ENCODE data around the gene TERT. TPM values are rescaled to one million over a fixed set of nuclear protein-coding genes. Genes with fewer than 3 reads are reported as not detected.

Gene TERT
- total RNA-seq, 1 experiment from 2014 or later: 0.42 TPM

GRCh38 chr5:1255081-1255561, 39.7 kb downstream of the TERT start:
- no peak for DNase-seq (ENCODE audit: low read depth, low spot score)
- in situ Hi-C loops (cut with HindIII; ENCODE audit: low pct_unique_long_range_greater_than_20kb, low sequenced_read_pairs): no loop called here

GRCh38 chr5:1254196-1254595, 40.7 kb downstream of the TERT start:
- in situ Hi-C loops (cut with HindIII; ENCODE audit: low pct_unique_long_range_greater_than_20kb, low sequenced_read_pairs): no loop called here

DNA sequence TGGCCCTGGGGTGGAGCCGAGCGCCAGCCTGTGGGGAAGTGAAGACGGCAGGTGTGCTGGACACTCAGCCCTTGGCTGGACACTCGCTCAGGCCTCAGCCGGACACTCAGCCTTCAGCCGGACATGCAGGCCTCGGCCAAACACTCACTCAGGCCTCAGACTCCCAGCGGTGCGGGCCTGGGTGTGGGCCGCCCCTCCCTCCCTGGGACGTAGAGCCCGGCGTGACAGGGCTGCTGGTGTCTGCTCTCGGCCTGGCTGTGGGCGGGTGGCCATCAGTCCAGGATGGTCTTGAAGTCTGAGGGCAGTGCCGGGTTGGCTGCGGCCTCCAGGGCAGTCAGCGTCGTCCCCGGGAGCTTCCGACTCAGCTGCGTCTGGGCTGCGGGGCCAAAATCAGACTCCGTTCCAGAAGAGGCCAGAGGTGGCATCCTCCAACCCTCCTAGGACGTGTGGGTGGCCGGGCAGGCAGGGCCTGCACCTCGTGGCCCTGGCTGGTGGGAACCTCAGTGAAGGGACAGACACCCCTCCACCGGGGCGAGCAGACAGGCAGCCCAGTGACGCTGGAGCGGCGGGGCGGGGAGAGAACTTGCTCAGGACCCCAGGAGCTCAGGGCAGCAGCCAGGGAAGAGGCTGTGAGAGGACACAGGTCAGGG, 41.3 kb downstream of the TERT start:
- no peak for DNase-seq (ENCODE audit: low read depth, low spot score)
- in situ Hi-C loops (cut with HindIII; ENCODE audit: low pct_unique_long_range_greater_than_20kb, low sequenced_read_pairs): no loop called here

More at GRCh38 chr5:1254196-1254595, 40.7 kb downstream of the TERT start:
- DNase-seq (ENCODE audit: low read depth, low spot score): no peak

DNA sequence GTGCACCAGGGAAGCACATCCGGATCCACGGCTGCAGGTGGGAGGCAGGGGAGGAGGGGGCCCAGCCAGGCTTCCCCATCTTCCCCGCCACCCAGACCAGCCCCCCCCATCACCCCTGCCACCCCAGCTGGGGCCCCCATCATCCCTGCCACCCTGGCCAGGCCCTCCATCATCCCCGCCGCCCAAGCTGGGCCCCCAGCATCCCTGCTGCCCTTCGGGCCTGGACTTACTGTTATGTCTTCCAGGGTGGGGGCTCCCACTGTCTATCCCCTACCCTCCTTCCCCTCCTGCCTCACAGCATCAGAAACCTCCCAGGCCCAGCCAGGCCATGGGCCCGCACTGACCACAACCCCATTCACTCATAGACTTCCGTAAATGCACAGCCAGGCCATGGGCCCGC, 42.2 kb downstream of the TERT start:
- in situ Hi-C loops (cut with HindIII; ENCODE audit: low pct_unique_long_range_greater_than_20kb, low sequenced_read_pairs): no loop called here
- DNase-seq (ENCODE audit: low read depth, low spot score): no peak

DNA sequence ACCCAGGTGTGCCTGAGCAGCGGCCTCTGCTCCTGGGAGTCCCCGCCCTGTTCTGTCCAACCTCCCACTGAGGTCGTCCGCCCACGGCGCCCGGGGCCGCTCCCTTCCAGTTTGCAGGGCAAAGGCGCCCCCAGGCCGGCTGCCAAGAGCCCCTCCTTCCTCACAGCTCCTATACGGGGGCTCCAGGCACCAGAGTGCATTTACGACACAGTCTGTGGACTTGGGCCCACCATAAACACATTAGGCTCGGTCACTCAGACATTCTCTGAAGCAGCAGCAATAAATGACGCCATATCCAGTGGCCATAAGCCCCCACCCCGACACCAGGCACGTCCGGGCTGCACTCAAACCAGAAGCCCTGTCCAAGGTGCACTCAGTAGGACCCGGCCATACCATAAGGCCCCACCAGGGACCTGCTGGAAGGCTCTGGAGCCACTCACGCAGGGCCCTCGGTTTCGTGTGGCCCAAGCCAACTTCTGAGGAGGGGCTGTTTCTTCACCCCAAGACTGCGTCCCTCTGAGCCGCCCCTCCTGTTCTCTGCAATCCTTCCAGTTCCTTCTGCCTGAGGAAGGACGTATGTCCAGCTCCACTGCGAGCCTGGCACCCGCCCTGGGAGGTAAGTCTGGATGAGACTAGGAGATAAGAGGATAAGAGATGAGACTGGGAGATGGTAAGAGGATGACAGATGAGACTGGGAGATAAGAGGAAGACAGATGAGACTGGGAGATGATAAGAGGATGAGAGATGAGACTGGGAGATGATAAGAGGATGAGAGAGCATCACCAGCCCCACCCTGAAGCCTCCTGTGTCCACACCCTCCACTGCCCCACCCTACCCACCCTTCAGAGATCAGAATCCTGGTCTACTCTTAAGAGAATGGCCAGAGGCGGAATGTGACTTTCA, 42.9 kb downstream of the TERT start:
- no peak for DNase-seq (ENCODE audit: low read depth, low spot score)
- in situ Hi-C loops (cut with HindIII; ENCODE audit: low pct_unique_long_range_greater_than_20kb, low sequenced_read_pairs): no loop called here

DNA sequence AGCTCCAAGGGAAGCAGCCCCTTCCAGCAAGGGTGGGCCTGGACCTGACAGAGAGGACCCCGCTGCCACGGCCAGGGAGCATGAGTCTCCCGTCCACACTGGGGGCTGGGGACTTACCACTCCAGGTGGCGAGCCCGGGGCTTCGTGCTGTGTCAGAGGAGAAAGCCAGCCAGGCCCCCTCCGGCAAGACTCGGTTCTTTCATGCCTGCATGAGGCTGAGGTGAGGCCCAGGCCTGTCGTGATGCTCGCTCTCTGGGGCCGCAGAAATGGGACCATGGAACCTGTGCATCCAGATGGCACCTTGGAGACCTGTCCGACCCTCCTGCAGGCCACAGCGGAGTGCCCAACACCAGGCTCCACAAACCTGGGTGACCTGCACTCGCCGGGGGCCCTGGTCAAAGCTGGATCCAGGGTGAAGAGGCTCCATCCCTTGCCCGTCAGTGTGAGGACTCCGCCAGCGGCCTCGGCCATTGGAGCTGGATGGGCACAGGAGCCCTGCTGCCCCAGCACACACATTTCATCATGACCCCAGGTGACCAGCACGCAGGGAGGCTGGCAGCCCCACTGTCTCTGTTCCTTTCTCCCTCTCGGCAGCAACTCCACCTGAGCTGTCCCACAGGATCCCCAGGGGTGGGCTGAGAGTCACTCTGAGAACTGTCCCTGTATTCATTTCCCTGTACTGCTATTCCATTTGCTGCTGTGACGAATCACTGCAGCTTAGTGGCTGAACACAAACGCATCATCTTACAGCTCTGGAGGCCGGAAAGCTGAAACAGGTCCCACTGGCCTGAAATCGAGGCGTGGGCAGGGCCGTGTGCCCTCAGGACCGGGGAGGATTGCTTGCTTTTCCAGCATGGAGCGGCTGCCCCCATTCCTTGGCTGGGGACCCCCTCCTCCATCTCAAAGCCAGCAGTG, 45.2 kb downstream of the TERT start:
- DNase-seq (ENCODE audit: low read depth, low spot score): no peak
- in situ Hi-C loops (cut with HindIII; ENCODE audit: low pct_unique_long_range_greater_than_20kb, low sequenced_read_pairs): no loop called here

DNA sequence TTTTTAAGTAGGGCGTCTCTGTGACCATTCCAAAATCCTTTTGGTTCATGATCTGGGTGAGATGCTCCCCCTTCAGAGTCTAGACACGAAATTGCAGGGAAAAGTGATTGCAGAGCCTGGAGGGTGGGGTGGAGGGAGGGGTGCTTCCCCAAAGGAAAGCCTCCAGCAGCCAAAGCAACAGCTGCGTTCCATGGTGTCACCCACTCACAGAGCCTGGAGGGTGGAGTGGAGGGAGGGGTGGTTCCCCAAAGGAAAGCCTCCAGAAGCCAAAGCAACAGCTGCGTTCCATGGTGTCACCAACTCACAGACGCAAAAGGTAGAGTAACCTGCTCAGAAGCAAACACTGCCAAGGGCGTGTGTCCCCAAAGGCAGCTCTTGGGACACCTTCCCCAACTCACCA, 47.1 kb downstream of the TERT start:
- no peak for DNase-seq (ENCODE audit: low read depth, low spot score)
- in situ Hi-C loops (cut with HindIII; ENCODE audit: low pct_unique_long_range_greater_than_20kb, low sequenced_read_pairs): no loop called here

GRCh38 chr5:1246711-1247431, 48.0 kb downstream of the TERT start:
- in situ Hi-C loops (cut with HindIII; ENCODE audit: low pct_unique_long_range_greater_than_20kb, low sequenced_read_pairs): no loop called here

GRCh38 chr5:1245905-1246576, 48.8 kb downstream of the TERT start:
- DNase-seq (ENCODE audit: low read depth, low spot score): no peak
- in situ Hi-C loops (cut with HindIII; ENCODE audit: low pct_unique_long_range_greater_than_20kb, low sequenced_read_pairs): no loop called here

More at GRCh38 chr5:1246711-1247431, 48.0 kb downstream of the TERT start:
- DNase-seq (ENCODE audit: low read depth, low spot score): peak; percentile 33

- in situ Hi-C loops (cut with HindIII; ENCODE audit: low pct_unique_long_range_greater_than_20kb, low sequenced_read_pairs): no loop called here
- peak; percentile 29 for DNase-seq (ENCODE audit: low read depth, low spot score)
Measured at GRCh38 chr5:1244976-1245375, 49.9 kb downstream of the TERT start.

- DNase-seq (ENCODE audit: low read depth, low spot score): no peak
- in situ Hi-C loops (cut with HindIII; ENCODE audit: low pct_unique_long_range_greater_than_20kb, low sequenced_read_pairs): no loop called here
Measured at GRCh38 chr5:1244255-1244654, 50.6 kb downstream of the TERT start.

DNA sequence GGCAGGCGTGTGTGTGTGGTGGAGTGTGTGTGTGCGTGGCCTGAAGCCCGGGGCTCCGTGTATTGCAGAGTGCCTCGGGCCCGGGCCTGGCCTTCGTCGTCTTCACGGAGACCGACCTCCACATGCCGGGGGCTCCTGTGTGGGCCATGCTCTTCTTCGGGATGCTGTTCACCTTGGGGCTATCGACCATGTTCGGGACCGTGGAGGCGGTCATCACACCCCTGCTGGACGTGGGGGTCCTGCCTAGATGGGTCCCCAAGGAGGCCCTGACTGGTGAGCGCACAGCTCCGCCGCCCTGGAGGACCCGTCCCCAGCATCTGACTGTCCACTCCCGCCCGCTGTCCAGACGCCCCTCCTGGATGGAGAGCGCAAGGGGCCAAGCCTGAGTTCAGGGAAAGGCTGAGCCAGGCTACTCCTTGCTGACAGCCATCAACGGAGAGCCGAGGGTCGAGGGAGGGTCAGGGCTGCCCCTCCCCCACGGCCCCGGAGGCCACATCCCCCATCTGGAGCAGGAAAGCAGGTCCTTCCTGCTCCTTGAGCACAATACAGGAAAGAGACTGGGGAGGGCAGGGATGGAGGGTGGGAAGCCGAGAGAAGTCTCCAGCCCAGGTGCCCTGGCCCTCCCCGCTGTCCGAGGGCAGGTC, 51.3 kb downstream of the TERT start:
- no peak for DNase-seq (ENCODE audit: low read depth, low spot score)
- in situ Hi-C loops (cut with HindIII; ENCODE audit: low pct_unique_long_range_greater_than_20kb, low sequenced_read_pairs): no loop called here

GRCh38 chr5:1242733-1243486, 52.0 kb downstream of the TERT start:
- in situ Hi-C loops (cut with HindIII; ENCODE audit: low pct_unique_long_range_greater_than_20kb, low sequenced_read_pairs): no loop called here
- DNase-seq (ENCODE audit: low read depth, low spot score): no peak

- in situ Hi-C loops (cut with HindIII; ENCODE audit: low pct_unique_long_range_greater_than_20kb, low sequenced_read_pairs): no loop called here
- no peak for DNase-seq (ENCODE audit: low read depth, low spot score)
Measured at GRCh38 chr5:1241509-1242080, 53.3 kb downstream of the TERT start.

GRCh38 chr5:1240496-1241260, 54.2 kb downstream of the TERT start:
- in situ Hi-C loops (cut with HindIII; ENCODE audit: low pct_unique_long_range_greater_than_20kb, low sequenced_read_pairs): no loop called here
- no peak for DNase-seq (ENCODE audit: low read depth, low spot score)
